Osteocyte (in vitro differentiated cells): ENCODE measurements around the gene PIGW. TPM values are rescaled to one million over a fixed set of nuclear protein-coding genes. Genes with fewer than 3 reads are reported as not detected.
A peak's percentile ranks its signal among the peaks of the same experiment; 100 is the strongest.

ENCODE experiments used
- DNase-seq: peaks from one replicate; pipeline ENCODE4 v3.0.0; 2021; ENCODE audit warnings: mixed read lengths; ENCODE audit not compliant: unreplicated experiment; ENCODE audit errors: extremely low spot score
- H3K27ac Mint-ChIP-seq: one replicate; pipeline ENCODE4 v1.8.0; 2021; ENCODE audit warnings: mild to moderate bottlenecking, mixed read lengths; ENCODE audit not compliant: unreplicated experiment
- H3K27me3 Mint-ChIP-seq: one replicate; pipeline ENCODE4 v1.8.0; 2021; ENCODE audit warnings: mixed read lengths; ENCODE audit not compliant: unreplicated experiment
- H3K36me3 Mint-ChIP-seq: one replicate; pipeline ENCODE4 v1.8.0; 2021; ENCODE audit warnings: mixed read lengths; ENCODE audit not compliant: unreplicated experiment
- H3K4me1 Mint-ChIP-seq: one replicate; pipeline ENCODE4 v1.8.0; 2021; ENCODE audit warnings: mixed read lengths; ENCODE audit not compliant: unreplicated experiment
- H3K4me3 Mint-ChIP-seq: one replicate; pipeline ENCODE4 v1.8.0; 2021; ENCODE audit warnings: mild to moderate bottlenecking, moderate library complexity, mixed read lengths; ENCODE audit not compliant: unreplicated experiment
- H3K9me3 Mint-ChIP-seq: one replicate; pipeline ENCODE4 v1.8.0; 2021; ENCODE audit warnings: mixed read lengths; ENCODE audit not compliant: unreplicated experiment
- CTCF ChIP-seq: fragments of 200-600 bp; sonication (generic); IDR thresholded peaks from 2 replicates; pipeline ENCODE4 v1.5.0; 2021; ENCODE audit warnings: antibody characterized with exemption, mild to moderate bottlenecking, moderate library complexity
- total RNA-seq: library from RNA; stranded (reverse); gene quantifications from 2 replicates; pipeline ENCODE4 v1.2.1, GENCODE V29; 2021

PIGW gene
- total RNA-seq, 1 donor from 2014 or later: 9.7 TPM

GRCh38 chr17:36545465-36546417 is 11.0 kb downstream of the PIGW start:
- Mint-ChIP-seq H3K27me3 (no peaks in the 10 kb centered on the region), H3K27ac (peak overlapping the region; percentile 94), H3K4me1 (peaks cover 48% of the 10 kb centered on the region), H3K4me3 (peak overlapping the region; percentile 85), H3K36me3 (peaks cover 10% of the 10 kb centered on the region), H3K9me3 (no peaks in the 10 kb centered on the region)
- TF ChIP-seq CTCF: no peak
- peak; percentile 99 for DNase-seq

DNA sequence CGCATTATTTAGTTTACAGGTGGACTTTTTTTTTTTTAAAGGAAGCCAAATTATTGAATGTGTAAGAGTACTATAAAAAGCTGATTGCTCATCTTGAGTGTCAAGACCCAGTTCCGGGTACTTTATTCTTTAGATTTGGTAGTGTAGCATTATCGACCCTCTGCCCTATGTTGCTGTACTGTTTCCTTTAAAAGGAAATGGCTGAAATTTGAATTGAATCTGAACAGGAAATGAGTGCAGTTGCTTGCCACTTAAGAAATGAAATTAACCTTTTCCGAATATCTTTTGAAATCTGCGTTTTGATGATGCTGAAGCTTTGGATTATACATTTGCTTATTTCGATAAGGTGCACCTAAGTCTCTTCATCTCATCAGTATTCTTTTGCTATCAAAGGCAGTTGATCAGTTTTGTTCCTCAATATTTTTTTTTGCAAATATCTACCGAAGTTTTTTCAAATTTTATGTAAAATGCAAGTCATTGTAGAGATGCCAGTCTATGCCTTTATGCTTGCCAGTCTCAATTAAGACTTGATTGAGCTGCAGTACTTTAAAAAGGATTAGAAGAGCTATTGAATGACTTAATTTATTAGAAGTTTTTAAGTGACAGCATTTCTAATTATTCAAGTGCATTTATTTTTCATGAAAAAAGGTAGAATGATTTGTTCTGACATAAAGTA is 11.8 kb downstream of the PIGW start:
- H3K4me3 Mint-ChIP-seq: peak overlapping the region; percentile 85
- no peaks in the 10 kb centered on the region for H3K27me3 Mint-ChIP-seq
- peaks cover 11% of the 10 kb centered on the region for H3K36me3 Mint-ChIP-seq
- TF ChIP-seq CTCF: no peak
- peaks cover 49% of the 10 kb centered on the region for H3K4me1 Mint-ChIP-seq
- no peaks in the 10 kb centered on the region for H3K9me3 Mint-ChIP-seq
- peak overlapping the region; percentile 94 for H3K27ac Mint-ChIP-seq
- DNase-seq: no peak

DNA sequence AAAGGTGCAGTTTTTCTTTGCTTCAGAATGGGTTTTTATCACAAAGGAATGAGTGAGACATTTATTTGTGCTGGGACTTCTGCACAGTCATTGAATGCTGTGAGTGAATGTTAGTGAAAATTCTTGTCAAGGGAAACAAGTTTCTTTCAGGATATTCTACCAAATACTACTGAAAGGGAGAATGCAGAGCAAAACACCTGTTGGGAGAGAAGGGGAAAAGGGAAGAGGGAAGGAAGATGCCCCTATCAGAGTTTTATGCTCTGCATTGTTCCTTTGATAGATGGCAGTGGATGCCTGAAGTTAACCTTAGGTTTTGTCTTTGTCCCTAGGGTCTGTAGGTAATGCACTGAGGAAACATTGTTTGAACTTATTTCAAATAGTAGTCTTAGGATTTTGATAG is 13.0 kb downstream of the PIGW start:
- peak overlapping the region; percentile 85 for H3K4me3 Mint-ChIP-seq
- DNase-seq: no peak
- H3K9me3 Mint-ChIP-seq: no peaks in the 10 kb centered on the region
- TF ChIP-seq CTCF: no peak
- H3K27me3 Mint-ChIP-seq: no peaks in the 10 kb centered on the region
- peaks cover 8% of the 10 kb centered on the region for H3K36me3 Mint-ChIP-seq
- H3K27ac Mint-ChIP-seq: peak overlapping the region; percentile 66
- H3K4me1 Mint-ChIP-seq: peaks cover 54% of the 10 kb centered on the region

- no peak for DNase-seq
- Mint-ChIP-seq H3K36me3 (peaks cover 14% of the 10 kb centered on the region), H3K9me3 (no peaks in the 10 kb centered on the region), H3K27me3 (no peaks in the 10 kb centered on the region), H3K27ac (peak overlapping the region; percentile 31), H3K4me3 (no peak overlapping the region), H3K4me1 (peaks cover 50% of the 10 kb centered on the region)
- TF ChIP-seq CTCF: no peak
These were observed 16.0 kb downstream of the PIGW start for GRCh38 chr17:36550491-36551417.
